Activated CD4-positive, alpha-beta T cell treated with anti-CD3 and anti-CD28 coated beads, Interleukin-2, amount 10 ng/mL, durations not matched to agents 24 days and 14 days (primary cell): Measurements from ENCODE around the gene A3GALT2. TPM values are rescaled to one million over a fixed set of nuclear protein-coding genes. Genes with fewer than 3 reads are reported as not detected.
"Not testable (repeated sequence)": the region's sequence is repeated elsewhere in the genome, so short reads cannot be mapped to it uniquely, and the experiment has no call there.

Experiments
- DNase-seq: peaks from one replicate; pipeline ENCODE4 v3.0.0; 2022
- H3K27ac Mint-ChIP-seq: one replicate; pipeline ENCODE4 v1.8.0; 2022; ENCODE audit warnings: mild to moderate bottlenecking, mixed read lengths
- H3K27me3 Mint-ChIP-seq: one replicate; pipeline ENCODE4 v1.8.0; 2022; ENCODE audit warnings: mixed read lengths
- H3K36me3 Mint-ChIP-seq: one replicate; pipeline ENCODE4 v1.8.0; 2022; ENCODE audit warnings: low read depth, mild to moderate bottlenecking, mixed read lengths
- H3K4me1 Mint-ChIP-seq: one replicate; pipeline ENCODE4 v1.8.0; 2021; ENCODE audit warnings: mixed read lengths
- H3K4me3 Mint-ChIP-seq: one replicate; pipeline ENCODE4 v1.8.0; 2022; ENCODE audit warnings: mild to moderate bottlenecking, moderate library complexity, mixed read lengths
- H3K9me3 Mint-ChIP-seq: one replicate; pipeline ENCODE4 v1.8.0; 2021; ENCODE audit warnings: mixed read lengths
- intact Hi-C: fragments of 100-400 bp; cut with micrococcal nuclease; formaldehyde crosslinking; loops from one replicate; pipeline ENCODE4 v1.15.1; 2023
- total RNA-seq: library from RNA; stranded (reverse); gene quantifications from 2 replicates; pipeline ENCODE4 v1.2.3, GENCODE V29; 2022

Gene A3GALT2
- total RNA-seq, 1 donor from 2014 or later: not detected

GRCh38 chr1:33322109-33322508, 1.2 kb upstream of the A3GALT2 start:
- Mint-ChIP-seq H3K4me3 (no peak overlapping the region), H3K27me3 (peaks cover 3% of the 10 kb centered on the region), H3K36me3 (peaks cover 22% of the 10 kb centered on the region), H3K4me1 (no peaks in the 10 kb centered on the region), H3K9me3 (no peaks in the 10 kb centered on the region), H3K27ac (no peak overlapping the region)
- DNase-seq: no peak
- intact Hi-C loops: no loop called here

DNA sequence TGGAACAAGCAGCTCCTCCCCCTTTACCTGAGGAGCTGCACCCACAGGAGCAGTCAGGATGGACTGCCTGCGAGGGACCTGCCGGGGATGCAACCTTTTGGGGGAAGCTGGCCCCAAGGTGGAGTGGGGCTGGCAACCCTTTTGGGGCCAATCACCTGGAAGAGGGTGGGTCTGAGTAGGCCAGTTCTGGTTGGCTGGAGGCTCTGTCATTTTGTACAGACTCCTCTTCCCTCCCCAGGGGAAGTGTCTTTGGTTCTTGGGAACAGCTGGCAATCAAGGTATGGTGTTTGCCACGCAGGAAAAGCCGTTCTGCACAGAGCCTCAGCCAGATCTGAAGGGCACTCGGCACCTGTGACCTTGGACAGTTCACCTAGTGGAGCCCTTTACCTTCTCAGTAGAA, 280 bp upstream of the A3GALT2 start:
- Mint-ChIP-seq H3K27me3 (peaks cover 3% of the 10 kb centered on the region), H3K36me3 (peaks cover 19% of the 10 kb centered on the region), H3K27ac (no peak overlapping the region), H3K9me3 (no peaks in the 10 kb centered on the region), H3K4me1 (no peaks in the 10 kb centered on the region), H3K4me3 (no peak overlapping the region)
- intact Hi-C loops: no loop called here
- DNase-seq: no peak

DNA sequence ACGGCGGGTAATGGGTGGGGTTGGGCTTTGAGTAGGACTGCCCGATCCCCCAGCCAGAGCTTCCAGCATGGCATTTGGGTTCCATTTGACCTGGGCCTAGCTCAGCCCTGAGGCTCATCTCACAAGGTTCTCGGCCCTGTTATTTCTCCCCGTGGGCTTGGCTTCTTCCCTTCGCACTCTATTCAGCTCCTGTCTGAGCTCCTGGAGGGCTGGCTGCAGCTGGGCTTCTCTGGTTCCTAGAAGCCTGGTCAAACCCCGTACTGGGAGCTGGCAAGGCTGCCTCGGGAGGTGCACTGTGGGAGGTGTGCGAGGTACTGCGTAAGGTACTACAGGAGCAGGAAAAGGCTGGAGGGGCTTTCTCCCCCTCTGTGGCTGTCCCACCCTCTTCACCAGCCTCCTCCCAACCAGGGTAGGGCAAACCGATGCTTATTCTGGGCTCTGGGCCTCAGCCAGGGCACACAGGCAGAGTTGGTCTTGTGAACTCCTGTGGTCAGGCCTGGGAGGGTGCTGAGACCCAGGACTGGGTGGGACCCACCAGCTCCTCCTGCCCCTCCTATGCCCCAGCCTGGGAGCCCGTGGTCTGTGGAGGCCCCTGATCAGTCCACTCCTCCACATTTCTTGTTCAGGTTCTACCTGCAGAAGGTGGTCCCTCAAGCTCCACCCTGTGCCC, 814 bp downstream of the A3GALT2 start:
- H3K9me3 Mint-ChIP-seq: no peaks in the 10 kb centered on the region
- peaks cover 9% of the 10 kb centered on the region for H3K36me3 Mint-ChIP-seq
- intact Hi-C loops: no loop called here
- no peak for DNase-seq
- H3K4me1 Mint-ChIP-seq: peaks cover 2% of the 10 kb centered on the region
- no peak overlapping the region for H3K4me3 Mint-ChIP-seq
- H3K27me3 Mint-ChIP-seq: peaks cover 3% of the 10 kb centered on the region
- no peak overlapping the region for H3K27ac Mint-ChIP-seq

GRCh38 chr1:33319186-33319948, 1.5 kb downstream of the A3GALT2 start:
- Mint-ChIP-seq H3K27ac (no peak overlapping the region), H3K9me3 (no peaks in the 10 kb centered on the region), H3K4me3 (no peak overlapping the region), H3K4me1 (peaks cover 2% of the 10 kb centered on the region), H3K27me3 (peaks cover 3% of the 10 kb centered on the region), H3K36me3 (peaks cover 5% of the 10 kb centered on the region)
- intact Hi-C loops: no loop called here
- DNase-seq: no peak

GRCh38 chr1:33317946-33318345, 3.0 kb downstream of the A3GALT2 start:
- intact Hi-C loops: no loop called here
- Mint-ChIP-seq H3K27ac (no peak overlapping the region), H3K4me1 (peaks cover 2% of the 10 kb centered on the region), H3K4me3 (no peak overlapping the region), H3K36me3 (no peaks in the 10 kb centered on the region), H3K27me3 (peaks cover 3% of the 10 kb centered on the region), H3K9me3 (no peaks in the 10 kb centered on the region)
- no peak for DNase-seq

DNA sequence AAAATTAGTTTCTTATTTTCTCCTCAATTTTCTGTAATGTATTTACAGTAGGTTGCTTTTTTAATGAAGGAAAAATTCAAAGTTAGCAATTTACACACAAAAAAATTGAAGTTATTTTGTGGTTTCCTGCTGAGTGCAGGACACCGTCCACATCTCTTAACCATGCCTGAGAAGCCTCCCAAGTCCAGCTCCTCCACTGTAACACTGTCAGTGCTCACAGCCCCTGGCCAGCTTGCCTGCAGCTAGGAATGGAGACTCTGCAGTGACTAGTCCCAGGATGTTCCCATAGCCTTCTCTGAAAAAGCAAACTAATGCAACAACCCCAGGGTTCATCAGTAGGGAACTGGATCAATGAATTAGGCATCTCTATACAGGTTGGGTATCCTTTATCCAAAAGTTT, 3.5 kb downstream of the A3GALT2 start:
- Mint-ChIP-seq H3K9me3 (no peaks in the 10 kb centered on the region), H3K4me1 (peaks cover 2% of the 10 kb centered on the region), H3K27ac (no peak overlapping the region), H3K36me3 (no peaks in the 10 kb centered on the region), H3K27me3 (peaks cover 3% of the 10 kb centered on the region), H3K4me3 (no peak overlapping the region)
- DNase-seq: no peak
- intact Hi-C loops: no loop called here

GRCh38 chr1:33316601-33317000, 4.3 kb downstream of the A3GALT2 start:
- no peak overlapping the region for H3K4me3 Mint-ChIP-seq
- no peak for DNase-seq
- H3K4me1 Mint-ChIP-seq: peaks cover 2% of the 10 kb centered on the region
- H3K9me3 Mint-ChIP-seq: no peaks in the 10 kb centered on the region
- peaks cover 3% of the 10 kb centered on the region for H3K27me3 Mint-ChIP-seq
- no peaks in the 10 kb centered on the region for H3K36me3 Mint-ChIP-seq
- intact Hi-C loops: no loop called here
- H3K27ac Mint-ChIP-seq: no peak overlapping the region

DNA sequence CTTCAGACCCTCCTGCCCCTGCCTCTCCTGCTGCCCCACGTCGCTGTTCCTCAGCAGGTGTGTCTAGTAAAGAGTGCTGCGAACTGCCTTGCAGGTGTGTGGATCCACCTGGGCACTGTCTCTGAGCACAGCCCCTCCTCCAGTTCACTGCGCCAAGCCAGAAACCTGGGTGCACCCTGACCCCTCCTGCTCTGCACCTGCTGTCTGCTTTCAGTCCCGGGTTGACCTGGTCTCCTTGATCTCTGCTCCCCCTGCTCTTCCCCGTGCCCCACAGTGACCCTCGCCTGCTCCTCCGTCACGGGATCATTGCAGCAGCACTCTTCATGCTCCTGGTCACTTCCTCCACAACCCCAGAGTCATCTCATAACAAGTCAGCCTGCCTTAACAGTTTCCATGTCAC, 6.5 kb downstream of the A3GALT2 start:
- Mint-ChIP-seq H3K27ac (no peak overlapping the region), H3K36me3 (no peaks in the 10 kb centered on the region), H3K4me1 (peaks cover 2% of the 10 kb centered on the region), H3K4me3 (no peak overlapping the region), H3K27me3 (peaks cover 3% of the 10 kb centered on the region), H3K9me3 (no peaks in the 10 kb centered on the region)
- intact Hi-C loops: no loop called here
- DNase-seq: no peak

DNA sequence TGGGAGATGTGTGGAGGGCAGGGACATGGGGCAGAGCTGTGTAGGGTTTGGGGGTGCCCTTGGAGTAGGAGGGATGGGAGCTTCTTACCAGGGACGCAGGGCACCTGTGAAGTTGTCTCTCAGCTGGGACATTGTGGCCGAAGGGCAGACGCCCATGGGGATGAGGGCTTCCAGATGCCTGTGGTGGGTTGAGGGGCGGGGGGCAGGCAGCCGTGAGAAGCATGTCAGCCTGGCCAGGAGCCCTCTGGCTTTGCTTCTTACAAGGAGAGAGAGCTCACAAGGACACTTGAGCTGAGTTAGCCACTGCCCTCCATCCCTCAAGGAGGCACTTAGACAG, 8.5 kb downstream of the A3GALT2 start:
- Mint-ChIP-seq H3K27me3 (peaks cover 4% of the 10 kb centered on the region), H3K9me3 (no peaks in the 10 kb centered on the region), H3K27ac (no peak overlapping the region), H3K36me3 (no peaks in the 10 kb centered on the region), H3K4me3 (no peak overlapping the region), H3K4me1 (peaks cover 2% of the 10 kb centered on the region)
- no peak for DNase-seq
- intact Hi-C loops: no loop called here

DNA sequence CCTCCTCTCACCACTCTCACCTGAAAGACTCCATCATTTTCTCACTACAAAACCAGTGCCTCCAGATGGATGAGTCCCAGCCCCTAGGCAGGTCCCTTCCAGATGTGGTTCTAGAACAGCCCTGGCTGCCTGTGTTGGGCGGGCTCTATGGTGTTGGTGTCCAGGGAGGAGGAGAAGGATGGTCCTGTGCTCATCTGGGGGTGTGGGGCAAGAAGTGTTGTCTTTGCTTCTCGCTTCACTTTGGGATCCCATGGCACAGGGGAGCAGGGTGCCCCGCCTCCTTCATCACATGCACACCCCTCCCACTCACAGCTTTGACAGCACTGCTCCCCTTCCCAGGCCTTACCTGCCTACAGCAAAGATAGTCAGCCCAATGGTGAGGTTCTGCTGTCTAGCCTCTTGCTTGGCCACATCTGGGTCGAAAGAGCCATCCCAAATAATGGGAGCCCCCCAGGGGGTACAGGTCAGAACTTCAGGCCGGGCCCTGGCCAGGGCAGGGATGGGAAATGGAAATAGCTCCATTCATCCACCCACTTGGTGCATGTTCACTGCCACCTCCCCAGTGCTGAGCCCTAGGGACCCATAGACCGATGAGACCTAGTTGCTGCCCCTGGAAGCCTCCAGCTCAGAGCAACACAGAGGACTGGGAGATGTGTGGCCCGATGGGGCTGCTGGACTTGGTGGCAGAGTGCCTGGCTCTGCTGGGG, 9.0 kb downstream of the A3GALT2 start:
- no peak for DNase-seq
- Mint-ChIP-seq H3K9me3 (no peaks in the 10 kb centered on the region), H3K27me3 (peaks cover 4% of the 10 kb centered on the region), H3K4me3 (no peak overlapping the region), H3K4me1 (peaks cover 2% of the 10 kb centered on the region), H3K36me3 (no peaks in the 10 kb centered on the region), H3K27ac (no peak overlapping the region)
- intact Hi-C loops: no loop called here

DNA sequence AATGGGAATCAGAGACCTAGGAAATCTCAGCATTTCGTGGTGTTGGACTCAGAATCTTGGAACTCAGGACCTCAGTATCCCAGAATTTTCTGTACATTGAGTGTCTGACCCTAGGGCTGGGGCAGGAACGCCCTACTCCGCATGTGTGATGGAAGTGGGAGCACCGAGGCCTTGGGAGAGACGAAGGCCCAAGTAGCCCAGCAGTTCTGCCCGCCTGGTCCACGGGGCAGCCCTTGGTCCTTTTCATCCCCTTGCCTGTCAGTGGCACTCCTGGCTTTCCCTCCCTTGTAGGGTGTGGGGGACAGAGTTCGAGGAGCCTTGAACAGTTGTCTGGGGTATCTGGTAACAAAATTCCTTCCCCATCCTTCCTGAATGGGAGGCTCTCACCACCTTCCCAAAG, 10.2 kb downstream of the A3GALT2 start:
- intact Hi-C loops: no loop called here
- Mint-ChIP-seq H3K27me3 (peaks cover 12% of the 10 kb centered on the region), H3K9me3 (no peaks in the 10 kb centered on the region), H3K36me3 (no peaks in the 10 kb centered on the region), H3K4me1 (no peaks in the 10 kb centered on the region), H3K27ac (no peak overlapping the region), H3K4me3 (no peak overlapping the region)
- no peak for DNase-seq

- H3K36me3 Mint-ChIP-seq, H3K4me3 Mint-ChIP-seq, H3K9me3 Mint-ChIP-seq, H3K4me1 Mint-ChIP-seq, DNase-seq, intact Hi-C loops, H3K27ac Mint-ChIP-seq: not testable (repeated sequence)
- peaks cover 14% of the 10 kb centered on the region for H3K27me3 Mint-ChIP-seq
These were observed 11.5 kb downstream of the A3GALT2 start for GRCh38 chr1:33309351-33309750.

DNA sequence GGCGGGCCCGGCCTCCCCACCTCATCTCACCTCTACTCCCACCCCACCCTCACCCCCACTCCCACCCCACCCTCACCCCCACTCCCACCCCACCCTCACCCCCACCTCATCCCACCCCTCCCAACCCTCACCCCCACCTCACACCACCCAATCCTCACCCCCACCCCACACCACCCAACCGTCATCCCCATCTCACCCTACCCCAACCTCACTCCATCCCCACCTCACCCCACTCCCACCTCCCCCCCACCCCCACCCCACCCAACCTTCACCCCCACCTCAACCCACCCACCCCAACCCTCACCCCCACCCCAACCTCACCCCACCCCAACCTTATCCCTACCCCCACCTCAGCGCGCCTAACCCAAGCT, 13.4 kb downstream of the A3GALT2 start:
- no peak for DNase-seq
- intact Hi-C loops: no loop called here
- Mint-ChIP-seq H3K4me1 (peaks cover 15% of the 10 kb centered on the region), H3K9me3 (peaks cover 3% of the 10 kb centered on the region), H3K27ac (no peak overlapping the region), H3K27me3 (peaks cover 14% of the 10 kb centered on the region), H3K4me3 (no peak overlapping the region), H3K36me3 (peaks cover 1% of the 10 kb centered on the region)

GRCh38 chr1:33306653-33307493, 14.0 kb downstream of the A3GALT2 start:
- Mint-ChIP-seq H3K4me3 (no peak overlapping the region), H3K4me1 (peaks cover 21% of the 10 kb centered on the region), H3K9me3 (peaks cover 6% of the 10 kb centered on the region), H3K27me3 (peaks cover 14% of the 10 kb centered on the region), H3K36me3 (peaks cover 4% of the 10 kb centered on the region), H3K27ac (no peak overlapping the region)
- no peak for DNase-seq
- intact Hi-C loops: no loop called here
